Myometrial cell (primary cell): Measurements from ENCODE around the gene EXOC6. TPM values are rescaled to one million over a fixed set of nuclear protein-coding genes. Genes with fewer than 3 reads are reported as not detected.

Source experiments
- total RNA-seq: library from RNA; depleted of rRNA; stranded (reverse); fragments of >200 nt; gene quantifications from 2 replicates; pipeline ENCODE4 v1.2.3, GENCODE V29; 2015

EXOC6 gene
- 3.4 and 7.8 TPM in 2 replicates for total RNA-seq

GRCh38 chr10:92848441-92849233, at the start of gene EXOC6:
EXOC6 (plus strand) TSS chr10:92848520; CDS start chr10:92848534, 14 bp downstream.

GRCh38 chr10:93059975-93060886, 211.9 kb downstream of the EXOC6 start, which contains the start of gene CYP26C1:
CYP26C1 (plus strand) TSS chr10:93060798; CDS start chr10:93061264, 466 bp downstream.

DNA sequence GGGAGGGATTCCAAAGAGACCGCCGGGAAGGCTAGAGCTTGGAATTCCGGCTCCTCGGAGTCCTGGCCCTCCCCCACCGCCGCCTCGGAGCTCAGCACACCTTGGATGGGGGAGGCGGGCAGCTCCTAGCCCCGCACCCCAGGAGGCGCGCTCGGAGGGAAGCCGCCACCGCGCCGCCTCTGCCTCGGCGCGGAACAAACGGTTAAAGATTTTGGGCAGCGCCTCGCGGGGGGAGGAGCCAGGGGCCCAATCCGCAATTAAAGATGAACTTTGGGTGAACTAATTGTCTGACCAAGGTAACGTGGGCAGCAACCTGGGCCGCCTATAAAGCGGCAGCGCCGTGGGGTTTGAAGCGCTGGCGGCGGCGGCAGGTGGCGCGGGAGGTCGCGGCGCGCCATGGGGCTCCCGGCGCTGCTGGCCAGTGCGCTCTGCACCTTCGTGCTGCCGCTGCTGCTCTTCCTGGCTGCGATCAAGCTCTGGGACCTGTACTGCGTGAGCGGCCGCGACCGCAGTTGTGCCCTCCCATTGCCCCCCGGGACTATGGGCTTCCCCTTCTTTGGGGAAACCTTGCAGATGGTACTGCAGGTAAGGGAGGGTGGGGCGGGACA, 225.3 kb downstream of the EXOC6 start, which contains the start of gene CYP26A1:
Gene CYP26A1, plus strand, starts transcription at position 355 of the 608 bp plus-strand sequence. Its CDS starts 42 bp downstream, at position 397.

Other genes starting within 250 kb of the EXOC6 start
- 0.86 and 3.9 TPM in 2 replicates for gene HHEX, start 158.6 kb upstream of the EXOC6 start, total RNA-seq
- not detected in 2 replicates for gene CYP26C1, start 212.3 kb downstream of the EXOC6 start, total RNA-seq
- gene CYP26A1, start 225.4 kb downstream of the EXOC6 start, total RNA-seq, result 0.18 TPM in 1 of 2 replicates, not detected in the other